HG03520 (cell line): ENCODE results near the gene ZNF780B.

Experiments
- ATAC-seq: cut with Tn5 transposase; IDR thresholded peaks from one replicate; pipeline ENCODE4 v1.9.1; 2021; ENCODE audit warnings: mild to moderate bottlenecking, moderate library complexity; ENCODE audit not compliant: unreplicated experiment

The ZNF780B gene

GRCh38 chr19:40055832-40056504 is at the start of gene ZNF780B:
ZNF780B (minus strand) TSS chr19:40056231; CDS start chr19:40050332, 5,899 bp downstream.
- ATAC-seq: peak; percentile 61

- ATAC-seq: no peak
These were observed 48.7 kb upstream of the ZNF780B start for GRCh38 chr19:40104754-40105153.

GRCh38 chr19:40103600-40103999 is 47.6 kb upstream of the ZNF780B start:
- ATAC-seq: no peak

GRCh38 chr19:40101813-40102212 is 45.8 kb upstream of the ZNF780B start:
- ATAC-seq: no peak

GRCh38 chr19:40093416-40093815 is 37.4 kb upstream of the ZNF780B start:
- ATAC-seq: no peak

- no peak for ATAC-seq
These were observed 35.4 kb upstream of the ZNF780B start for GRCh38 chr19:40091205-40092129.

GRCh38 chr19:40090241-40091204 is 34.5 kb upstream of the ZNF780B start, which contains the start of gene ZNF780A:
ZNF780A (minus strand) TSS chr19:40090943; CDS start chr19:40084753, 6,190 bp downstream.
- peak; percentile 66 for ATAC-seq

GRCh38 chr19:40089462-40089861 is 33.4 kb upstream of the ZNF780B start:
- ATAC-seq: no peak

GRCh38 chr19:40088299-40089047 is 32.4 kb upstream of the ZNF780B start:
- ATAC-seq: no peak

GRCh38 chr19:40084948-40085347 is 28.9 kb upstream of the ZNF780B start:
- no peak for ATAC-seq

- no peak for ATAC-seq
These were observed 25.4 kb upstream of the ZNF780B start for GRCh38 chr19:40081411-40081810.

GRCh38 chr19:40080289-40080688 is 24.3 kb upstream of the ZNF780B start:
- no peak for ATAC-seq

GRCh38 chr19:40078377-40078776 is 22.3 kb upstream of the ZNF780B start:
- ATAC-seq: no peak

GRCh38 chr19:40070058-40070457 is 14.0 kb upstream of the ZNF780B start:
- no peak for ATAC-seq

GRCh38 chr19:40059624-40060023 is 3.6 kb upstream of the ZNF780B start:
- ATAC-seq: no peak

- no peak for ATAC-seq
These were observed 1.1 kb upstream of the ZNF780B start for GRCh38 chr19:40057166-40057565.

GRCh38 chr19:40056505-40056904 is 474 bp upstream of the ZNF780B start:
- no peak for ATAC-seq

- ATAC-seq: no peak
These were observed 982 bp downstream of the ZNF780B start for GRCh38 chr19:40055049-40055448.

- no peak for ATAC-seq
These were observed 1.4 kb downstream of the ZNF780B start for GRCh38 chr19:40054632-40055031.

- ATAC-seq: no peak
These were observed 2.5 kb downstream of the ZNF780B start for GRCh38 chr19:40053491-40053890.
